ENCODE results near the gene CRKL. TPM values are rescaled to one million over a fixed set of nuclear protein-coding genes. Genes with fewer than 3 reads are reported as not detected.
"Not testable (repeated sequence)": the region's sequence is repeated elsewhere in the genome, so short reads cannot be mapped to it uniquely, and the experiment has no call there.

The CRKL gene
- total and polyA plus RNA-seq, 2 experiments from 2014 or later: 42.4 to 80.9 TPM

DNA sequence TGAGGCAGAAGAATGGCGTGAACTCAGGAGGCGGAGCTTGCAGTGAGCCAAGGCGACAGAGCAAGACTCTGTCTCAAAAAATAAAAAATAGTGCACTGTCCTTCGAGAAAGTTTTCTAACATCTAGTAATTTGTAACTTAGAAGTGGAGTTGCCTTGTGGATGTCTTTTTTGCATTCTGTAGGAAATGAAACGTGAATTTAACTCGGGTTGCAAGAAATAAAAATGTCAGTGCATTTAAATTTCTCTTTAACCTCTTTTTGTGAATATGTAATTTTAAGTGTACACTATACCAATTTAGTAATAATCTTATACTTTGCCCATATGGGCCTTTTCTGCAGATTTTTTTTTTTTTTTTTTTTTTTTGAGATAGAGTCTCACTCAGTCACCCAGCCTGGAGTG lies 26.2 kb upstream of the CRKL start:
- no peak overlapping the region for H3K27ac ChIP-seq
- peaks cover 2% of the 10 kb centered on the region for H3K4me1 ChIP-seq (ENCODE audit: low read depth)
- no peaks in the 10 kb centered on the region for H3K9me3 ChIP-seq (ENCODE audit: low read depth)
- H3K36me3 ChIP-seq: peaks cover 10% of the 10 kb centered on the region
- no peaks in the 10 kb centered on the region for H3K27me3 ChIP-seq
- no peak for DNase-seq (ENCODE audit: low read depth in 1 of 2, low spot score in 1 of 2)
- TF ChIP-seq, protein P1, sequence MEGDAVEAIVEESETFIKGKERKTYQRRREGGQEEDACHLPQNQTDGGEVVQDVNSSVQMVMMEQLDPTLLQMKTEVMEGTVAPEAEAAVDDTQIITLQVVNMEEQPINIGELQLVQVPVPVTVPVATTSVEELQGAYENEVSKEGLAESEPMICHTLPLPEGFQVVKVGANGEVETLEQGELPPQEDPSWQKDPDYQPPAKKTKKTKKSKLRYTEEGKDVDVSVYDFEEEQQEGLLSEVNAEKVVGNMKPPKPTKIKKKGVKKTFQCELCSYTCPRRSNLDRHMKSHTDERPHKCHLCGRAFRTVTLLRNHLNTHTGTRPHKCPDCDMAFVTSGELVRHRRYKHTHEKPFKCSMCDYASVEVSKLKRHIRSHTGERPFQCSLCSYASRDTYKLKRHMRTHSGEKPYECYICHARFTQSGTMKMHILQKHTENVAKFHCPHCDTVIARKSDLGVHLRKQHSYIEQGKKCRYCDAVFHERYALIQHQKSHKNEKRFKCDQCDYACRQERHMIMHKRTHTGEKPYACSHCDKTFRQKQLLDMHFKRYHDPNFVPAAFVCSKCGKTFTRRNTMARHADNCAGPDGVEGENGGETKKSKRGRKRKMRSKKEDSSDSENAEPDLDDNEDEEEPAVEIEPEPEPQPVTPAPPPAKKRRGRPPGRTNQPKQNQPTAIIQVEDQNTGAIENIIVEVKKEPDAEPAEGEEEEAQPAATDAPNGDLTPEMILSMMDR (IDR thresholded peaks at IDR 0.05; ENCODE audit: low read depth, low read length): no peak
- H3K4me3 ChIP-seq: no peak overlapping the region

DNA sequence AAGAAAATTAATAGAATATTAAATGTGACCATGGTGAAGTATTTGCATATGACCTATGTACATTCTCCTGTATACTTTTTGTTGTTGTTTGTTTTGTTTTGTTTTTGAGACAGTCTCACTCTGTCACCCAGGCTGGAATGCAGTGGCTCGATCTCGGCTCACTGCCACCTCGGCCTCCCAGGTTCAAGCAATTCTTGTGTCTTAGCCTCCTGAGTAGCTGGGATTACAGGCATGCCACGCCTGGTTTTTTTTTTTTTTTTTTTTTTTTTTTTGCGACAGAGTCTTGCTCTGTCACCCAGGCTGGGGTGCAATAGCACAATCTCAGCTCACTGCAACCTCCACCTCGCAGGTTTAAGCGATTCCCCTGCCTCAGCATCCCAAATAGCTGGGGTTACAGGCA lies 19.5 kb upstream of the CRKL start:
- not testable (repeated sequence) for H3K27ac ChIP-seq; DNase-seq (ENCODE audit: low read depth in 1 of 2, low spot score in 1 of 2); H3K9me3 ChIP-seq (ENCODE audit: low read depth); H3K4me3 ChIP-seq; H3K4me1 ChIP-seq (ENCODE audit: low read depth); H3K36me3 ChIP-seq; H3K27me3 ChIP-seq

DNA sequence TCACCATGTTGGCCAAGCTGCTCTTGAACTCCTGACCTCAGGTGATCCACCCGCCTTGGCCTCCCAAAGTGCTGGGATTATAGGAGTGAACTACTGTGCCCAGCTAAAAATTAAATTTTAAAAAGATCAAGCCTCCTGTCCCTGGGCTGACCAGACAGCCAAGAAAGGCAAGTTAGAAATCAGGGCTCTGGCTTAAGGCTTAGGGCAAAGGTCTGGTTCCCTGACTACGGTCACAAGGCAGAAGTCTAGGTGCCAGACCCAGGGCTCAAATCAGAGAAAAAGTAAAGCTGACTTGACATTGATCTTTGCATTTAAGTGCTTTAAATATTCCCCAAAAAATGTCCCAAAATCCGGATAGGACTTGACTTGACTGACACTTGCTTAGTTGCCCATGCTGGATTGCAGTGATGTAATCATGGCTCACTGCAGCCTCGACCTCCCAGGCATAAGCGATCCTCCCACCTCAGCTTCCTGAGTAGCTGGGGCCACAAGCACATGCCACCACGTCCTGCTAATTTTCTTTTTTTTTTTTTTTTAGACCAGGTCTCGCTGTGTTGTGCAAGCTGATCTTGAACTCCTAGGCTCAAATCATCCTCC lies 17.3 kb upstream of the CRKL start:
- Histone ChIP-seq H3K27me3 (no peaks in the 10 kb centered on the region), H3K27ac (no peak overlapping the region), H3K4me3 (no peak overlapping the region), H3K9me3 (ENCODE audit: low read depth) (no peaks in the 10 kb centered on the region), H3K36me3 (no peaks in the 10 kb centered on the region), H3K4me1 (ENCODE audit: low read depth) (no peaks in the 10 kb centered on the region)
- TF ChIP-seq, protein P1 (IDR thresholded peaks at IDR 0.05; ENCODE audit: low read depth, low read length): no peak
- DNase-seq (ENCODE audit: low read depth in 1 of 2, low spot score in 1 of 2): no peak

DNA sequence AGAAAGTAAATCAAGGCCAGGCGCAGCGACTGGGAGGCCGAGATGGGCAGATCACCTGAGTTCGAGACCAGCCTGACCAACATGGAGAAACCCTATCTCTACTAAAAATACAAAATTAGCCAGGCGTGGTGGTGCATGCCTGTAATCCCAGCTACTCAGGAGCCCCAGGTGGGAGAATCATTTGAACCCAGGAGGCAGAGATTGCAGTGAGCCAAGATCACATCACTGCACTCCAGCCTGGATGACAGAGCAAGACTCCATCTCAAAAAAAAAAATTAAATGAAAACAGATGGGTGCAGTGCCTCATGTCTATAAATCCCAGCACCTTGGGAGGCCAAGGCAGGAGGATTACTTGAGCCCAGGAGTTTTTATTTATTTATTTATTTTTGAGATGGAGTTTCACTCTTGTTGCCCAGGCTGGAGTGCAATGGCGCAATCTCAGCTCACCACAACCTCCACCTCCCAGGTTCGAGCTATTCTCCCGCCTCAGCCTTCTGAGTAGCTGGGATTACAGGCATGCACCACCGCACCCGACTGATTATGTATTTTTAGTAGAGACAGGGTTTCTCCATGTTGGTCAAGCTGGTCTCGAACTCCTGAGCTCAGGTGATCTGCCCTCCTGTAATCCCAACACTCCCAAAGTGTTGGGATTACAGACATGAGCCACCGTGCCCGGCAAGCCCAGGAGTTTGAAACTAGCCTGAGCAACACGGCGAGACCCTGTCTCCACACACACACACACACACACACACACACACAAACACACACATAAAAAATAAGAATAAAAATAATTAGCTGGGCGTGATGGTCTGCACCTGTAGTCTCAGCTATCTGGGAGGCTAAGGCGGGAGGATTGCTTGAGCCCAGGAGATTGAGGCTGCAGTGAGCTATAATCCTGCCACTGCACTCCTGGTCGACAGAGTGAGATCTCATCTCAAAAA lies 15.8 kb upstream of the CRKL start:
- H3K27ac ChIP-seq; DNase-seq (ENCODE audit: low read depth in 1 of 2, low spot score in 1 of 2); H3K9me3 ChIP-seq (ENCODE audit: low read depth); H3K27me3 ChIP-seq; H3K4me3 ChIP-seq; H3K36me3 ChIP-seq; H3K4me1 ChIP-seq (ENCODE audit: low read depth): not testable (repeated sequence)

DNA sequence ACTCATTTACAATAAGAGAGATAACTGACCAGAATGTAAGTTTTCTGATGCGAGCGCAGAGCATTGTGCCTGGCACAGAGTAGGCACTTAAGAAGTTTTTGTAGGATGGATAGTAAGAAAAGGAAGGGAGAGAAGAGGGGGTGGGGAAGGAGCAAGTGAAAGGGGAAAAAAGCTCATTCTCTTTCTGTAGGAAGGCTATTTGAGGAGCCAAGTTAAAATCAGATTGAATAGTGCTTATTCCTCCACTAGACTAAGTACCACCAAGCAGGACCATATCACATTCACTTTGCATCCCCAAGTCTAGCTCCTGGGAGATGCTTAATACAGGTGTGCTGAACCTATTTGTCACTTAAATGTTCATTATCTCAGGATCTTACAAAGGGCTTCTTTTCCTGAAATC lies 14.1 kb upstream of the CRKL start:
- no peaks in the 10 kb centered on the region for H3K36me3 ChIP-seq
- H3K4me3 ChIP-seq: no peak overlapping the region
- H3K27ac ChIP-seq: no peak overlapping the region
- no peaks in the 10 kb centered on the region for H3K27me3 ChIP-seq
- no peak for DNase-seq (ENCODE audit: low read depth in 1 of 2, low spot score in 1 of 2)
- H3K4me1 ChIP-seq (ENCODE audit: low read depth): no peaks in the 10 kb centered on the region
- TF ChIP-seq, protein P1 (IDR thresholded peaks at IDR 0.05; ENCODE audit: low read depth, low read length): no peak
- no peaks in the 10 kb centered on the region for H3K9me3 ChIP-seq (ENCODE audit: low read depth)

DNA sequence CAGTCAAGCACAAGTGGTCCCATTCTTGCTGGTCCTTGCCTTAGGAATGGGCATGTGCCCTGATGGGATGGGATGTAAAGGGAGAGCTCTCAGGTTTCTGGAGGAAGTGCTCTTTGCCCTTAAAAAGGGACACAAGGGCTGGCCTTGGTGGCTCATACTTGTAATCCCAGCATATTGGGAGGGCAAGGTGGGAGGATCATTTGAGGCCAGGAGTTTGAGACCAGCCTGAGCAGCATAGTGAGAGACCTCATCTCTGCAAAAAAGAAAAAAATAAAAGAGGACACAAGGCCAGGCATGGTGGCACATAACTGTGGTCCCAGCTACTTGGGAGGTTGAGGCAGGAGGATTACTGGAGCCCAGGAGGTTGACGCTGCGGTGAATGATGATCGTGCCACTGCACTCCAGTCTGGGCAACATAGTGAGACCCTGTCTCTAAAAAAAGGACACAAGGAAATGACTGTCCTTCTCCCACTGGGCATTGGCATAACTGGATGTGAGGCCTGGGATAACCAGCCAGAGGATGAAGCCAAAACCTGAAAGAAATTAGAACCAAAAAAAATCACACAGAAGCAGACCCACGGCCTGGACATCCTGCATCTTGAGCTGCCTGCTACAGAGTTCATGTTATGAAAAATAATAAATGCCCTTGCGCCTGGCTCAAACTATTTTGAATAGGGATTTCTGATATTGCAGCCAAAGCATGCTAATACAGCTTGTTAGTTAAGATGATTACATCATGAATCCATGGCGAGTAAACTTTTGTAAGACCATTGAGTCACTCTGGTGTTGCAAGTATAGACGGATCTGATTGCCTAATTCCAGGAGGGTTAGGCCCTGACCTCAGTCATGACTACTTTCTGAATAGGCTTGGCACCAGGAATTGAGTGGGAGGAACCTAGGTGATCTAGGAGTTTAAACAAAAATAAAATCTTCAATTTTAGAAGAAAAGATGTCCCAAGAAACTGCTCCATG lies 12.9 kb upstream of the CRKL start:
- Histone ChIP-seq H3K27me3 (no peaks in the 10 kb centered on the region), H3K4me3 (no peak overlapping the region), H3K9me3 (ENCODE audit: low read depth) (no peaks in the 10 kb centered on the region), H3K4me1 (ENCODE audit: low read depth) (no peaks in the 10 kb centered on the region), H3K36me3 (no peaks in the 10 kb centered on the region), H3K27ac (no peak overlapping the region)
- peak in 1 of 2 donors; percentile 97 for DNase-seq (ENCODE audit: low read depth in 1 of 2, low spot score in 1 of 2)
- TF ChIP-seq, protein P1 (IDR thresholded peaks at IDR 0.05; ENCODE audit: low read depth, low read length): no peak

Measured in cardiac muscle cell (in vitro differentiated cells and primary cell).